ENCODE results near the gene ACOX3.

DNA sequence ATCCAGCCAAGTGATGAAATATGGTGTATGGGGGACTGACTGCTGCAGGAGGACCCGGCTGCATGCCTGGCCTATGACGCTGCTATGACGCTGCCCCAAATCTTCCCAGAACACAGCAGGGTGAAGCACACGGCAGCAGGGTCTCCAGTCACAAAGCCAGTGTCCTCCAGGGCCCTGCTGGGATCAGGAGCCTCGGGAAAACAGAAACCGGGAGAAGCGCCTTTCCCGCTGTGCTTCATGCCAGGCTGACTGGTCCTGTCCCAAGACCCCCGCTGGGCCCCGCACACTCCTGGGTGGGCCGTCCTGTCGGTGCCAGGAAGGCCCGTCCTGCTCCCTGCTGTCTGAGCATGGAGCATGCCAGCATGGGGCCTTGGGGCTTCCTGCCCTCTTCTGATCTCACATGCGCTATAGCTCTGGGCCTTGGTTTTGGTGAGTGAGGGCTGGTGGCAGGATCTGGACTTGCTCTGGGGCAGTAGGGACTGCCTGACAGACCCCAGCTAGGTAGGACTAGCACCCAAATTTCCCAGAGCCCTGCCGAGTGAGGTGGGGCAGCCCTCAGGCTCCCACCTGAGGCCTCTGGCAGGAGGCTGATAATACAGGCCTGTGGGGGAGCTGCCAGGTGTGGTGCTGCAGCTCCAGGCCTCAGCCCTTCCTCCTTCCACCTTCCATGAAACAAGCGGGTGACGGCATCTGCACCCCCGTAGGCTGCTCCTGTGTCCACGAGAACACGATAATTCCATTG is 64.0 kb downstream of the ACOX3 start:
- TF ChIP-seq CTCF (conservative IDR thresholded peaks at IDR 0.05; ENCODE audit: low read length) (no peak), EZH2phosphoT487 (IDR thresholded peaks at IDR 0.05; ENCODE audit: borderline replicate concordance, low read depth, low read length) (no peak)

Data from OCI-LY7 (cell line).